Measurements from ENCODE around the gene PFN1.

PFN1 gene

DNA sequence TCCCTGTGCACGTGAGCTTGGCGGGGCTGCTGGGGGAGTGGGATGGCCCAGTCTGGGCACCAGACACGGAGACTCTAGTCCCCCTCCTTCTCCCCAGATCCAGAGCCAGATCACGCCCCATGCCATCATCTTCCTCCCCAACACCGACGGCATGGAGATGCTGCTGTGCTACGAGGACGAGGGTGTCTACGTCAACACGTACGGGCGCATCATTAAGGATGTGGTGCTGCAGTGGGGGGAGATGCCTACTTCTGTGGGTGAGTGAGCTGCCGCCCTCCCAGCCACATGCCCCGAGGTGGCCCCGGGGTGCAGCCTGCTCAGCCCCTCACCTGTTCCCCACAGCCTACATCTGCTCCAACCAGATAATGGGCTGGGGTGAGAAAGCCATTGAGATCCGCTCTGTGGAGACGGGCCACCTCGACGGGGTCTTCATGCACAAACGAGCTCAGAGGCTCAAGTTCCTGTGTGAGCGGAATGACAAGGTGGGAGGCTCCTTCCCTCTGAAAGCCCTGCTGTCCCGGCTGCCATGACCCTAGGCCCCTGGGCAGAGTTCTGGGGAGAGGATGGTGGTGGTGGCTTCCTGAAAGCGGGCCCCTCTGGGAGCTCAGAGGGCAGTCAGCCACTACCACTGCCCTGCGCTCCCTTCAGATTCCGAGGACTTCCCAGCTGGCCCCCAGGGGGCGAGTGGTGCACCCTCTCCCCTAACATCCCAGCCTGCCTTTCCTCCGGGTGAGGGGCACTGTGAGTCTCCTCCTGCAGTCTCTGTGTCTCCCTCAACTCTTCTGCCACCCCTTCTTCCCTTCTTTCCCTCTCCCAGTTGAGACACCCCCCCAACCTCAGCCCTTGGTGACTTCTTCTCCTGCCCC lies 51.8 kb downstream of the PFN1 start:
- DNase-seq (ENCODE audit: low read depth), result no peak

GRCh38 chr17:4895657-4896331 lies 52.5 kb downstream of the PFN1 start:
- DNase-seq (ENCODE audit: low read depth), result no peak

Measured in ELR (cell line).